ENCODE results near the gene FAR1. TPM values are rescaled to one million over a fixed set of nuclear protein-coding genes. Genes with fewer than 3 reads are reported as not detected.

Gene FAR1
- total RNA-seq, result 60.7 and 75.4 TPM in 2 replicates

GRCh38 chr11:13668102-13668956 lies at the start of gene FAR1:
TSS of gene FAR1 (plus strand) at chr11:13668668. CDS start at chr11:13694766, 26,098 bp downstream.

Small RNA genes within 50 kb of the gene (small RNA-seq; reads per million reads assigned to genes)
- gene AC013828.1 (not detected), gene RF00019 (not detected), gene RPL39P26 (not detected)

Other genes with a start within 250 kb of the FAR1 start
- 62.4 and 74.7 TPM in 2 replicates for gene BTBD10, start 205.4 kb upstream of the FAR1 start, total RNA-seq
- not detected in 2 replicates for gene PTH, start 172.7 kb upstream of the FAR1 start, total RNA-seq